HG02623 (cell line): ENCODE results near the gene LY9.

Experiments used
- ATAC-seq: cut with Tn5 transposase; IDR thresholded peaks from one replicate; pipeline ENCODE4 v1.9.1; 2021; ENCODE audit warnings: moderate library complexity; ENCODE audit not compliant: unreplicated experiment

The LY9 gene, protein sequence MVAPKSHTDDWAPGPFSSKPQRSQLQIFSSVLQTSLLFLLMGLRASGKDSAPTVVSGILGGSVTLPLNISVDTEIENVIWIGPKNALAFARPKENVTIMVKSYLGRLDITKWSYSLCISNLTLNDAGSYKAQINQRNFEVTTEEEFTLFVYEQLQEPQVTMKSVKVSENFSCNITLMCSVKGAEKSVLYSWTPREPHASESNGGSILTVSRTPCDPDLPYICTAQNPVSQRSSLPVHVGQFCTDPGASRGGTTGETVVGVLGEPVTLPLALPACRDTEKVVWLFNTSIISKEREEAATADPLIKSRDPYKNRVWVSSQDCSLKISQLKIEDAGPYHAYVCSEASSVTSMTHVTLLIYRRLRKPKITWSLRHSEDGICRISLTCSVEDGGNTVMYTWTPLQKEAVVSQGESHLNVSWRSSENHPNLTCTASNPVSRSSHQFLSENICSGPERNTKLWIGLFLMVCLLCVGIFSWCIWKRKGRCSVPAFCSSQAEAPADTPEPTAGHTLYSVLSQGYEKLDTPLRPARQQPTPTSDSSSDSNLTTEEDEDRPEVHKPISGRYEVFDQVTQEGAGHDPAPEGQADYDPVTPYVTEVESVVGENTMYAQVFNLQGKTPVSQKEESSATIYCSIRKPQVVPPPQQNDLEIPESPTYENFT

DNA sequence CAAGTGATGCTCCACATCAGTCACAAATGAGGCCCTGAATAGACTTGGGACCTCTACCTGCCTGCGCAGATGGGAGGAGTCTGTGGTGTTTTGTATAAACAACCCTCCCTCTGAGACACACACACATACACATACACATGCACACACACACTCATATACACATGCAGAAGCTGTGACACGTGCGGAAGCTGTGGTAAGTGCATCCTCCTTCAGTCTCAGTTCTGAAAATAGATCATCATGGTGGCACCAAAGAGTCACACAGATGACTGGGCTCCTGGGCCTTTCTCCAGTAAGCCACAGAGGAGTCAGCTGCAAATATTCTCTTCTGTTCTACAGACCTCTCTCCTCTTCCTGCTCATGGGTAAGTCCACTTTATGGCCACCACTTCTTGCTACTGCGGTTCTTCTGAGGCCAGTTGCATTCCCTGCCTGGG, at the start of gene LY9:
LY9 (plus strand) TSS at position 224 of the 433 bp plus-strand sequence; CDS start at position 238, 14 bp downstream.
- peak; percentile 63 for ATAC-seq

DNA sequence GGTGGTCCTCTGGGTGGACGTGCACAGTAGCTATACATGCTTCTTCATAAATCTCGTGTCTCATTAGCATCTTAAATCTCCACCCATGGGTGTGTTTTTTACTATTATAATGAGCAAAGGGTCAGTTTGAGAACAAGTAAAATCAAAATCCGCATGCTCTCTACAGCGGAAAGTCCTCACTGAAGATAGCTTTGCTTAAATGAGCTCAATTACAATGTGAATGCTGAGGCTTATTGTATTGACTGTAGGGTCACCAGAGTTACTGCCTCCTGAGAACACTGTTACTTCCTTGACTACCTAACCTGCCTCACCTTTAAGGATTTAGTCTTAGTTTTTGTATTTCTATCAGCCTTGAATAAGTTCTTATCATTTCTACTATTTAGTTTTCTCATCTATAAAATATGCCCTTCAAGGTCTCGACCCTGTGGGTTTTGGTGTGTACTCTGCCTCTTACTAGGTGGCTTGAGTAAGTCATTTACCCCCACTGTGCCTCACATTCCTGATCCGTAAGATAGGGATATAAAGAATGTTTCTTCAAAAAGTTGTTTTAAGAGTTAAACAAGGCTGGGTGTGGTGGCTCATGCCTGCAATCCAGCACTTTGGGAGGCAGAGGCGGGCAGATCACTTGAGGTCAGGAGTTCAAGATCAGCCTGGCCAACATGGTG, 49.0 kb upstream of the LY9 start:
- no peak for ATAC-seq

DNA sequence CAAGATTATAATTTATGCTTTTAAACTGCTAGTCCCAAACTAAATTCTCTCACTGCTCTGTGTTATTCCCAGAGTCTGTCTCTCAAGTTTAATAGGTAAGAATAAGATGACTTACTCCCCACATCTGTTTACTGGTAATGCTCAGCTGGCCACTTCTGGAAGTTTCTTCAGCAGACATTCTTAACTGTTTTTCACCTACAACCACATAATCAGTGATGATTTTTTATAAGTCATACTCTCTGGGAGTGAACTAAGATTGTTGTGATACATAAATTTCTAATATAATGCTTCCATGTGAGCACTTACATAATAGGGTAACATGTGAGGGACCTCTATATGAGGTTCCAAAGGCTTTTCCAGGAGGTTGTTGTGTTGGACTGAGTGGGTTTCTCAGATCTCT, 48.3 kb upstream of the LY9 start:
- ATAC-seq, result no peak

DNA sequence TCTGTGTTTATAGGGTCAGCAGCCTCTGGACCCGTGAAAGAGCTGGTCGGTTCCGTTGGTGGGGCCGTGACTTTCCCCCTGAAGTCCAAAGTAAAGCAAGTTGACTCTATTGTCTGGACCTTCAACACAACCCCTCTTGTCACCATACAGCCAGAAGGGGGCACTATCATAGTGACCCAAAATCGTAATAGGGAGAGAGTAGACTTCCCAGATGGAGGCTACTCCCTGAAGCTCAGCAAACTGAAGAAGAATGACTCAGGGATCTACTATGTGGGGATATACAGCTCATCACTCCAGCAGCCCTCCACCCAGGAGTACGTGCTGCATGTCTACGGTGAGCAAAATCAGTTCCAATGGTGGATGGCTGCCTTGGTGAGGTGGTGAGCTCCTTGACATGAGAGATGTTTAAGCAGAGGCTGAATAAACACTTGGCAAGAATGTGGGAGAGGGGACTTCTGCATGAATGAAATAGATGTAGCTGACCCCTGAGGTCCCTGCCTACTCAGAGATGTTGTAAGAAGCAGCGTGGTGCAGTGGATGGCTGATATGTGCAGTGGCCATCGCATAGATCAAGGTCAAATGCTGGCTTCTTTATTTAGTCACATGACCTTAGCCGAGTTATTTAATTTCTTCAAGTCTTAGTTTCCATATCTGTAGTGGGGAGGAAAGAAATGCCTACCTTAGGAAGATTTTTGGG, 47.6 kb upstream of the LY9 start:
- ATAC-seq, result no peak

DNA sequence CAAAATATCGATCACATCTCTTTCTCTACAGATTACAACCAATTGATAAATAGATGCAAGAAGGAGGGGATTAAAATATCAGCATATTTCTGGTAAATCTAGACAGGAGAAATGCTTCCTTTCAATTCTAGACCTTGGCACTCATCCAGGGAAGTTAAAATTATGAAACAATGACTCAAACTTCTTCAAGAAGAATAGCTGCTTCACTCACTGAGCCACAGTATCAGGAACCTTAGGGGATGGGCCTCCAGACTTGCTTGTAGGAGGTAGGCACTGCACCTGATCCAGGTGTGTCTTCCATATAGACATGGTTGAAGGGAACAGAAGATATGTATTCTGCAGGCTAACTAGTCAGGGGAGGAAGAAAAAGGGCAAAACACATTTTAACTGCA, 47.1 kb upstream of the LY9 start:
- no peak for ATAC-seq

DNA sequence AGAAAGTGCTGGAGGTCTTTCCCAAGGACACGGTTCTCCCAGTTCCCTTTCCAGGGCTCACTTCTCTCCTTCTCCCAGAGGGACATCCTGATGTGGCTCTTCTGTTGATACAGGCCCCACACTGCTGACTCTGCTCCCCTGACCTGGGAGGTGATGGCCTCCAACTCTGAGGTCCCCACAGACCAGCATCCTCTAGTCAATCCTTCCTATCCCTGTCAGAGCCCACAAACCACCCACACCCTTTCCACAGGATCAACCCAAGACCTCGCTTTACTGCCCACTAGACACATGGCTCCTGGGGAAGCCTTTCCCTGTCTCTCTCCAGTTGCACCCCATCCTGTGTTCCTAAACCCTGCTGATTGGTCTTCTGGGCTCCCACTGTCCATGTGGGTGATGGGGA, 45.4 kb upstream of the LY9 start:
- no peak for ATAC-seq

DNA sequence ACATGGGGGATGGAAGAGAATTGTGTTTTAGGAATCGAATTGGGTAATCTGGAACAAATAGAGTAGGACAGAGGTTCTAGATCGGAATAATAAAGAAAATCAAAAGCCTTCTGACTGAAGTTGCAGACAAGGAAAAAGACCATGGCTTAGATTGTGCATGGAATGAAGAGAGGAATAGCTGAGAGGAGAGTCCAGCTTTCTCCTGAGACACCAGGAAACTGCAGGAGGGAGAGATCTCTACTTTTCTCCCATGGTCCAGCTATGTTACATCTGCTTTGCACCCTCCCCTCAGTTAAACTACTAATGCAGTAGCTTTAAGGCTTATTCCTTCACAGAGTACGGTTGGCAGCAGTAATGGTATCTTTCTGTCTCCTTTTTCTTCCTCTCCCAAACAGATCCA, 43.6 kb upstream of the LY9 start:
- ATAC-seq, result no peak

DNA sequence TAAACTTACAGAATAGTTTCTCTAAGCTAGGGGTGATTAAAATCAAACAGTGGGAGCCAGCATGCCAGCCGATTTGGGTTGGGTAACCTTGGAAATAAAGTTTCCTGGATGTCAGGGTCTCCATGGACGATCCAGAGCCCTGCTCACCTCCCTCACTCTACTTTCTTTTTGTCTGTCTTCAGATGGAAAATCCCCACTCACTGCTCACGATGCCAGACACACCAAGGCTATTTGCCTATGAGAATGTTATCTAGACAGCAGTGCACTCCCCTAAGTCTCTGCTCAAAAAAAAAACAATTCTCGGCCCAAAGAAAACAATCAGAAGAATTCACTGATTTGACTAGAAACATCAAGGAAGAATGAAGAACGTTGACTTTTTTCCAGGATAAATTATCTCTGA, 43.0 kb upstream of the LY9 start:
- no peak for ATAC-seq

DNA sequence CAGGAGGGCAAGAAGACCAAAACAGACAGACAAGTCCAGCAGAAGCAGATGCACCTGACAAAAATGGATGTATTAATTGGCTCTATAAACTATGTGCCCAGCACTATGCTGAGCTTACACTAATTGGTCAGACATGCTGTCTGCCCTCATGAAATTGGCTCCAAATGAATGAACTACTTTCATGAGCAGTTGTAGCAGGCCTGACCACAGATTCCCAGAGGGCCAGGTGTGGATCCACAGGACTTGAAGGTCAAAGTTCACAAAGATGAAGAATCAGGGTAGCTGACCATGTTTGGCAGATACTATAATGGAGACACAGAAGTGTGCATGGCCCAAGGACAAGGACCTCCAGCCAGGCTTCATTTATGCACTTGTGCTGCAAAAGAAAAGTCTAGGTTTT, 42.4 kb upstream of the LY9 start:
- ATAC-seq, result no peak

DNA sequence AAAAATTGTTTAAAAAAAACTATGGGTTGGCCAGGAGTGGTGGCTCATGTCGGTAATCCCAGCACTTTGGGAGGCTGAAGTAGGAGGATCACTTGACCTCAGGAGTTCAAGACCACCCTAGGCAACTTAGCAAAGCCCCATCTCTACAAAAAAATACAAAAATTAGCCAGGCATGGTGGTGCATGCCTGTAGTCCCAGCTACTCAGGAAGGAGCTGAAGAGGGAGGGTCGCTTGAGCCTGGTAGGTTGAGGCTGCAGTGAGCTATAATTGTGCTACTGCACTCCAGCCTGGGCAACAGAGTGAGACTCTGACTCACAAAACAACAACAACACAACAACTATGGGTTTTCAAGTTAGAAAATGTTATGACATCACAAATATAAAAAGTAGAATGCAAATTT, 40.5 kb upstream of the LY9 start:
- no peak for ATAC-seq

DNA sequence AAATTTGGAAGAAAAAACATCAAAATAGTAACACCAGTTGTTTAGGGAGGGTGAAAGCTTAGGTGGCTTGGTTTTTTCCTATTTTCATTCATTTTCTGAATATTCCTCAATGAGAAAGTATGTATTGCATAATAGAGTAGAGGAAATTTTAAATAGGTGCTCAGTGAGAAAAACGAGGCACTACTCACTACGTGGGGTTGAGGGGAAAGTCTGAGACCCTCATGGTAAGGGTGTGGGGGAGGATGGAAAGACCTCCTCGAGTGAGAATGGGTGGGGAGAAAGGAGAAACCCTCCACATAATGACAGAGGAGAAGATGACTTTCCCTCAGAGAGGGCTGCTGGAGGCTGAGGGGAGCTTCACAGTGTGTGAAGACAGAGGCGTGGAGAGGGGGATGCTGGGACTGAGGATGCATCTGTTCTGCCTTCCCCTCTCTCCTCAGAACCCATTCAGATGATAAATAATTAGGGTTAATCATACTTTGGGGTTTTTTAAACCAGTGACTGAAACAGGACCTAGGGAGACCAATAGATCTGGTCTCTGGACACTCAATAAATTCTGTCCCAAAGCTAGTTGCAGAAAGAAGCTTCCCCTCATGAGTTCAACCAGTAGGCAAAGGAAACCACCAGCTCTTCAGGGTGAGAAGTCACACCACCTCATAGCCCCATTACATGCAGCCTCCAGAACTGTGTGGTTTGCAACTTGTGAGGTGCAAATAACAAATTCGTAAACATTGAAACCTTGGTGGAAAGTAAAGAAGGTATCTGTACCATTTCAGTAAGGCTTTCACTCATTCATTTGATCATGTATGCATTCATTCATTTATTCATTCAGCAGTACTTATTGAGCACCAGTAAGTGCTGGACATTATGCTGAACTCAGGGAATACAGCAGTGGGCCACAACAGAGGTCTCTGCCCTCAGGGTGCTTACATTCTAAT, 39.8 kb upstream of the LY9 start:
- ATAC-seq, result no peak

DNA sequence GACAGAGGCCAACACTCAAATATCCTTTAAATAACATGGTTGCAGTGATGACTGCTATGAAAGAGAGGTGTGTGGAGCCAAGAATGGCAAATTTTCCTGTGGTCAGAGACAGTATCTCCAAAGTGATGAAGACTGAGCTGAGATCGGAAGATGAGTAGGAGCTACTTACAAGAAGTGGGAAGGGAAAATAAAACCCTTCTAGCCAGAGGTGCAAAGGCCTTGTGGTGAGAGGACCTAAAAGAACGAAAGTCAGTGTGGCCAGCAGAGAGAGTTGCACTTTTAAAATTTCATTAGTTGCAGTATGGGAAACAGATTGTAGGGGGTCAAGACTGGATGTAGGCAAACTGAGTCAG, 39.1 kb upstream of the LY9 start:
- no peak for ATAC-seq

DNA sequence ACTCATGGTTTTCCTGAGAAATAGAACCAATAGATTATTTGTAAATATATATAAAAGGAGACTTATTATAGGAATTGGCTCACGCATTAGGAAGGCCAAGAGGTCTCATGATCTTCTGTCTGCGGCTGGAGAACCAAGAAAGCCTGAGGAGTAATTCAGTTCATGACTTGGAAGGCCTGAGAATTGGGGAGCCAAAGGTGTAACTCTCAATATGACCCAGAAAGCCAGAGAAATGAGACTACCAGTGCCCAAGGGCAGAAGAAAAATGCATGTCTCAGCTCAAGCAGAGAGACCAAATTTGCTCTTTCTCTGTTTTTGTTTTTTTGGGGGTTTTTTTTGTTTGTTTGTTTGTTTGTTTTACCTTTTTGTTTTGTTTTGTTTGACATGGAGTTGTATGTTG, 37.5 kb upstream of the LY9 start:
- no peak for ATAC-seq

DNA sequence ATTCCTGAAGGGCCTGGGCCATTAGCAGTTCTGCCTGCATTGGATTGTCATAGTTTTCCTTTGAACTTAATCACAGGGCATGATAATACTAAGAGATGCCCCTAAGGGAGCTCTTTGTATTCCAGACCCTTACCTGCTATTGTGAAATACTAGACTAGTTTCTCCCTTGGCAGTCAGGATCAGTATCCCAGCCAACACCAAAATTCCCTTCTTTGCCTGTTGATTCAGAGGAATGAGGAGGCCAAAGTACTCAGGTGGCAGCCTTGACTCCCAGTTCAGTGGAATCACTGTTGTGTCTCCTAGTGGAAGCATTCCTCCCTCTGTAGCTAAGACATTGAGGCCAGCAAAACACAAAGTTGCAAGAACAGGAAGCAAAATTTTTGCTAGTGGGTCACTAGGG, 36.2 kb upstream of the LY9 start:
- no peak for ATAC-seq

DNA sequence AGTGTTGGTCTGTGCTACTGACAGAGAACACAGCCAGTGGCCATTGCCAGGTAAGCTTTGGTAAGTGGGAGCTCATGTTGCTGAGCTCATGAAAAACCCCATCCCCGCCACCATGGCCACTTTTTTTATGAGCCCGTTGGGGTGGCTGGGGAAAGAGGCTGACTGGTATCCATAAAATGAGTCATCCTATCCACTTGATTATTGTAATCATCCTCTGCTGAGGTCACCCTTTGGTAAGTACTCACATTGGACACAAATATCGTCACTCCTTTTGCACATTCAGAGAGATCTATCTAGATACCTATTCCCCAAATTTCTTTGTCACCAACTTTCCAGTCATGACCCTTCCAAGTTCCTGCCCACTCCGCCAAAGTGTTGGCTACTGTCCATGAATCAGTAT, 34.9 kb upstream of the LY9 start:
- ATAC-seq, result no peak

DNA sequence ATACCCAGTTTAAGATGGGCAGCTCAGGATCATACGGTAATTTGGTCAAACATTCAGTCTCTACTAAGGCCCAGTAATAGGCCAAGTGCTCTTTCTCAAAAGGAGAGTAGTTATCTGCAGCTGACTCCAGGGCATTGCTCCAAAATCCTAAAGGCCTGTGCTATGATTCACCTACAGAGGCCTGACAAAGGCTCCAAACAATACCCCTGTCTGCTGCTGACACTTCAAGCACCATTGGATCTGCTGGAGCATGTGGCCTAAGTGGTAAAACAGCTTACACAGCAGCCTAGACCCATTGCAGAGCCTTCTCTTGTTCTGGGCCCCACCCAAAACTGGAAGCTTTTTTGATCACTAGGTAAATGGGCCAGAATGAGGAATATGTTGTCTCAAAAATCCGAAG, 34.1 kb upstream of the LY9 start:
- ATAC-seq, result no peak

DNA sequence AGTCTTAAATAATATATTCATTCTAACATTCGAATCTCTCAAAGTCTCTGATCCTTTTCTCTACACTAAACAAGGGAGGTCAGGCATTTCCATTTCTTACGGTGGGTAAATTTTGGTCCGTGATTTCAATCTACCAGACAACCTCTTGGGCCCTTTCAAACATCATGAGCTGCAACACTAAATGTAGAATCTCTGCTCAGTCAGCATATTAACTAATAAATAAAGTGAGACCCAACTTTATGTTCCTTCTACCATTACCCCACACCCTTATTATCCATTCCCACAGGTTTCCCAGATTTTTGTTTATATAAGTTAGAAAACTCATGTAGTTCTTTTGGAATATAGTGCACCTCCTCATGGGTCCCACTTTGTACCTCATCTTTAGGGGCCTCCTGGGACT, 32.0 kb upstream of the LY9 start:
- ATAC-seq, result no peak

DNA sequence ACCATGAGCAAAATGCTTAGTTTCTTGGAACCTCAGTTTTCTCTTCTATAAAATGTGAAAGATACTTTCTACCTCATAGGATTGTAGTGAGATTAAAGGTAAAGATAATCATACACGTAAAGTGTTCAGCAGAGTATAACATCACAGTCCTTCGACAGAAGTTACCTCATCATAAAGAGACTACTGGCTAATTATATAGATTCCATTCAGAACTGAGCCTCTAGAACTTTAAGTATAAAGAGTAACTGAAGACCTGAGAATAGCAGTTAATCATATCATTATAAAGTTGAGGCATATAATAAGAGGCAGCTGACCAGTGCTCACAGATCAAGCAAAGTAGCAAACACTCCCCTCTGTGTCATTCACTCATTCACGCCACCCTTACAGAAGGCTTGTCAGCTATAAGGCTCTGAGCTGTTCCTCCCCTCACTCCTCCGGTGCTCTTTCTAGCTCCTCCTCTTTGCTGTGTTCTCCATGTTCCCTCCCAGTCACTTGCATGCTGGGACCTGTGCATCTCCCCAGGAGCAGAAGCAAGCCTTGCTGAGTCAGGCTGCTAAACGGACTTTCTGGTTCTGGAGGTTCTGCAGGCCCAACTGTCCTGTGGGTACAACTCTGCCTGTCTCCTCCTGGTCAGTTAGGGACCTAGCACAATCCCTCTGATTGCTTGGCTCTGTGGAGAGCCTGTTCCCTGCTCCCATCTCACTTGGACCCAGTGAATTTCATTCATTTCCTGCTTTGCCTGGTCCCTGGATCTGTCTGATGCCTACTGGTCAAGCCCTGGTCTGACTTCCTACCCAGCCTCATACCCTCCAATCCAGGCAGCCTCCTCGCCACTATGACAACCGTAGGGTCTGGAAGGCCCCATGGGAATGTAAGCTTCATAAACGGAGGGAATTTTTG, 28.3 kb upstream of the LY9 start:
- ATAC-seq, result peak; percentile 55

DNA sequence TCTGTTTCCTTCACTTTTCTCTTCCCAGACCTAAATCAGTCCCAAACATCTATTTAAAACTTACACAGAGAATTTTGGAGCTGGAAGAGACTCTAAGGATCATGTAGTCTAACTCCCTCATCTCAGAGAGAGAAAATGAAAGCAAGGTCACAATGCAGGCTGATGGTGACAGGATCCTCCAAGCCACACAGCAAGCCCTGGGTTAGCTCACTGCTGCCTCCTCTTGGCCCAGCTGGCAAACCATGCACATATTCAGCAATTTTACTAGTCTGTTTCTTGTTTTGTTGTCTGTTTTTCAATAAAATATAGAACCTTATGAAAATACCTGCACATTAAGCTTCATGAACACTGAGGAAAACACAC, 27.7 kb upstream of the LY9 start:
- peak; percentile 70 for ATAC-seq

DNA sequence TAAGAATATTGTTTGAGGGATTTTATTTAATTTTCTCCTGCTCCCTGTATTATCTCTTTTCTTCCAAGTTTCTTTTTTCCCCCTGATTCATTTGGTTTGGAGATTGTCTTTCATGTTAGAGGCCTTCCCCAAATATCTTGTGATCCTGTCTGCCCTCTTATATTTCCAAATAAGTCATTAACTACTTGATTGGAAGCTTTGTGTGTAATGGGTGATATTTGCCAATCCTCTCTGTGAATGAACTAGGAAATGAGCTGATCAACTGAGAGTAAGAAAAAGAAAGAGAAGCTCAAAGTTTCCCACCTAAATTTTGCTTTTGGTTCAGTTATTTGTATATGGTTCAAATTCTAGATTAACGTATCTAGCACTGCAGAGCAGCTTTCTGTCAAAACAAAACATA, 23.6 kb upstream of the LY9 start:
- ATAC-seq, result no peak
